HepG2 (cell line): ENCODE data around the gene TMEM167B. TPM values are rescaled to one million over a fixed set of nuclear protein-coding genes. Genes with fewer than 3 reads are reported as not detected.

Source experiments
- ATAC-seq: fragments of 200-7000 bp; cut with Tn5 transposase; 3 replicates; pipeline ENCODE4 v1.9.1; 2020; ENCODE audit warnings: mild to moderate bottlenecking, moderate library complexity
- BruUV-seq: library from RNA; stranded (reverse); fragments of 400-500 nt; replicated peaks from 2 replicates; lab custom pipeline; 2021; lab: Mats Ljungman, UMichigan
- CTCF ChIA-PET: fragments of 300-600 bp; formaldehyde crosslinking; extraction: SDS; loops from one replicate; lab custom pipeline; 2021; ENCODE audit warnings: low total read pairs, inconsistent platforms, low intra/inter-chr PET ratio; lab: Yijun Ruan, JAX
- POLR2A ChIA-PET: fragments of 350-600 bp; sonication (Branson Sonifier 250); formaldehyde crosslinking; loops from one replicate; lab custom pipeline; 2020; ENCODE audit warnings: antibody characterized with exemption, inconsistent platforms; lab: Yijun Ruan, JAX
- DNase-seq: peaks from one replicate; pipeline ENCODE4 v3.0.0-alpha.2; 2015; ENCODE audit warnings: low spot score
- FAIRE-seq: peaks from 3 replicates; lab custom pipeline; 2011; peaks lifted over from hg19 to GRCh38; lab: Jason Lieb, UNC
- H2AFZ ChIP-seq: one replicate; pipeline ENCODE4 v1.6.1; 2011; ENCODE audit warnings: low read length, inconsistent platforms
- H3K27ac ChIP-seq: fragments of 300-600 bp; 3 replicates; pipeline ENCODE4 v1.8.0; 2011; ENCODE audit warnings: mixed run types, mild to moderate bottlenecking, mixed read lengths, low read length, inconsistent platforms; ENCODE audit not compliant: insufficient read depth; ENCODE audit errors: extremely low read length
- H3K27me3 ChIP-seq, 2 experiments: fragments of 200-600 bp in 1 of 2; 2 replicates in 1 of 2; 3 replicates in 1 of 2; pipeline versions ENCODE4 v1.6.0 to v1.8.0; 2011; ENCODE audit warnings: low read length in 2 of 2, mild to moderate bottlenecking in 2 of 2, moderate library complexity in 2 of 2, inconsistent platforms in 1 of 2; ENCODE audit not compliant: insufficient read depth in 2 of 2, control insufficient read depth in 1 of 2
- H3K36me3 ChIP-seq, 2 experiments: fragments of 200-600 bp in 1 of 2; replicated peaks in 1 of 2; 2 replicates in 1 of 2; 3 replicates in 1 of 2; pipeline versions ENCODE4 v1.5.1 to v1.8.0; 2011; ENCODE audit warnings: low read length in 2 of 2, inconsistent platforms in 1 of 2; ENCODE audit not compliant: insufficient read depth in 2 of 2, control insufficient read depth in 1 of 2
- H3K4me1 ChIP-seq: 2 replicates; pipeline ENCODE4 v1.5.1; 2012; ENCODE audit warnings: low read length, inconsistent platforms; ENCODE audit not compliant: insufficient read depth
- H3K4me2 ChIP-seq: 2 replicates; pipeline ENCODE4 v1.6.0; 2011; ENCODE audit warnings: low read depth, low read length, inconsistent platforms
- H3K4me3 ChIP-seq, 3 experiments: fragments of 200-600 bp in 1 of 3; sonication (generic), shearing (Covaris generic) in 1 of 3; replicated peaks in 1 of 3; 2 replicates each; pipeline ENCODE4 v1.5.1; 2011 to 2016; ENCODE audit warnings: low read length in 3 of 3, inconsistent platforms in 2 of 3, low read depth in 2 of 3, mild to moderate bottlenecking in 2 of 3, control low read depth in 1 of 3, mixed read lengths in 1 of 3; ENCODE audit not compliant: insufficient read depth in 1 of 3
- H3K79me2 ChIP-seq: one replicate; pipeline ENCODE4 v1.6.1; 2011; ENCODE audit warnings: low read length, inconsistent platforms; ENCODE audit not compliant: insufficient read depth
- H3K9ac ChIP-seq: 2 replicates; pipeline ENCODE4 v1.6.0; 2011; ENCODE audit warnings: mild to moderate bottlenecking, low read depth, low read length, inconsistent platforms; ENCODE audit not compliant: insufficient read depth
- H3K9me3 ChIP-seq: 2 replicates; pipeline ENCODE4 v1.5.1; 2012; ENCODE audit warnings: mild to moderate bottlenecking, low read length
- H4K20me1 ChIP-seq: 2 replicates; pipeline ENCODE4 v1.6.0; 2011; ENCODE audit warnings: inconsistent platforms, mild to moderate bottlenecking, low read length, moderate library complexity; ENCODE audit not compliant: insufficient read depth
- DPF2 ChIP-seq: sonication (generic); formaldehyde crosslinking; IDR thresholded peaks from 2 replicates; pipeline ENCODE4 v1.4.0; 2020; ENCODE audit warnings: mild to moderate bottlenecking, low read depth, missing genetic modification reagents, borderline replicate concordance
- NCOR1 ChIP-seq: fragments of 200-600 bp; sonication (generic); IDR thresholded peaks from 2 replicates; pipeline ENCODE4 v1.7.0; 2017; ENCODE audit warnings: antibody characterized with exemption, low read length, borderline replicate concordance
- RAD21 ChIP-seq: fragments of 450-650 bp; formaldehyde crosslinking; IDR thresholded peaks from 2 replicates; pipeline ENCODE4 v1.5.0; 2020; ENCODE audit warnings: mild to moderate bottlenecking
- REL ChIP-seq: sonication (generic); formaldehyde crosslinking; conservative IDR thresholded peaks from 2 replicates; pipeline ENCODE4 v1.8.0; 2022; ENCODE audit warnings: mild to moderate bottlenecking, missing genetic modification reagents, moderate library complexity
- TMF1 ChIP-seq: sonication (generic); formaldehyde crosslinking; IDR thresholded peaks from 2 replicates; pipeline ENCODE4 v1.8.1; 2022; ENCODE audit warnings: low read depth, missing genetic modification reagents
- TSC22D2 ChIP-seq: sonication (generic); formaldehyde crosslinking; IDR thresholded peaks from 2 replicates; pipeline ENCODE4 v1.5.1; 2020; ENCODE audit warnings: missing genetic modification reagents, mild to moderate bottlenecking, borderline replicate concordance
- ZNF335 ChIP-seq: sonication (generic); formaldehyde crosslinking; IDR thresholded peaks from 2 replicates; pipeline ENCODE4 v1.4.0; 2020; ENCODE audit warnings: missing genetic modification reagents
- ZNF33B ChIP-seq: sonication (generic); formaldehyde crosslinking; IDR thresholded peaks from 2 replicates; pipeline ENCODE4 v1.5.1; 2020; ENCODE audit warnings: mild to moderate bottlenecking, missing genetic modification reagents
- ZNF615 ChIP-seq: sonication (generic); formaldehyde crosslinking; IDR thresholded peaks from 2 replicates; pipeline ENCODE4 v1.5.0; 2020; ENCODE audit warnings: mild to moderate bottlenecking, missing genetic modification reagents, borderline replicate concordance
- ZNF652 ChIP-seq: IDR thresholded peaks from 2 replicates; pipeline ENCODE4 v1.6.1; 2016; ENCODE audit warnings: low read depth, borderline replicate concordance
- WGBS: methylation state at CpG from one replicate; pipeline ENCODE4 v1.1.6; 2017; ENCODE audit warnings: low lambda C conversion rate; 5-methylcytosine and 5-hydroxymethylcytosine counted together
- in situ Hi-C: cut with HindIII; loops from 2 replicates; pipeline ENCODE4 v1.10.0; 2017; ENCODE audit warnings: low pct_unique_long_range_greater_than_20kb; ENCODE audit not compliant: extremely low pct_ligation_motif_present
- intact Hi-C: fragments of 100-400 bp; cut with micrococcal nuclease; formaldehyde crosslinking; loops from one replicate; pipeline ENCODE4 v1.10.0; 2022; ENCODE audit not compliant: unreplicated experiment
- polyA plus RNA-seq, 8 experiments: library from polyadenylated mRNA; depleted of rRNA in 3 of 8; stranded (reverse) in 7 of 8; unstranded in 1 of 8; fragments of >200 nt; fragmentation: Illumina TruSeq in 4 of 8; extraction: Trizol in 4 of 8; gene quantifications; 2 replicates each; pipeline versions ENCODE4 v1.2.1 to v1.2.3, GENCODE V29; 2011 to 2016; ENCODE audit warnings: low read depth in 4 of 8, missing spikeins in 1 of 8, mixed read lengths in 1 of 8; ENCODE audit not compliant: insufficient read depth in 1 of 8
- total RNA-seq, 5 experiments: library from RNA; depleted of rRNA; stranded (reverse); fragments of >200 nt; fragmentation: Illumina TruSeq; extraction: Trizol; gene quantifications; 2 replicates each; pipeline ENCODE4 v1.2.3, GENCODE V29; 2016; ENCODE audit warnings: low read depth in 1 of 5
- TF ChIP-seq, protein P1 (sequence below): sonication (generic); formaldehyde crosslinking; conservative IDR thresholded peaks from 2 replicates; pipeline ENCODE4 v1.8.1; 2023; ENCODE audit warnings: missing genetic modification reagents
- TF ChIP-seq, protein P2 (sequence below): sonication (generic); formaldehyde crosslinking; IDR thresholded peaks from 2 replicates; pipeline ENCODE4 v1.4.0; 2020; ENCODE audit warnings: mild to moderate bottlenecking, missing genetic modification reagents
- TF ChIP-seq, protein P3 (sequence below): sonication (generic); formaldehyde crosslinking; IDR thresholded peaks from 2 replicates; pipeline ENCODE4 v1.5.1; 2020; ENCODE audit warnings: mild to moderate bottlenecking, missing genetic modification reagents, moderate library complexity

The TMEM167B gene
- total and polyA plus RNA-seq, 2 of the 13 experiments (the other 11 are each of a cell fraction or from before 2014, with no cell fraction given): 9.5 to 22.4 TPM

DNA sequence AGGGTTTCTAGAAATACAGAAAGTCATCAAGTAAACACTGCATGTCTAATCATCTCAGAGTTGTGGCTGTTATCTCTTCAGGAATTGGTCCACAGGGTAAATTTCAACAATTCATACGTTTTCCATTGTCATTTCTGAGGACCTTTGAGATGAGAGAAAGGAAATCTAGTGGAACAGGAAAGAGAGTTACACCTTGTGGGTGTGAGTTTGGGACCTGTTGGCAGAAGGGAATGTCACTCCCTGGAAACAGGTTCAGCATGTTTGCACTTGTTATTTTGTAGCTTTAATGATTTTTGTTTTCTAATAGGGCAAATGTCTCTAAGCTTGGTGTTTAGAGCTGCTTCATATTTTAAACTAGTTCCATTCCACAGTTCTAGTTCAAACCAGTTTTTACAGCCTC, 5.6 kb downstream of the TMEM167B start:
- H3K4me3 ChIP-seq: no peak overlapping the region
- FAIRE-seq (no peak), ATAC-seq (no peak), DNase-seq (no peak)
- no peaks in the 10 kb centered on the region; a peak in 1 of 5 replicates for H3K27me3 ChIP-seq
- no peaks in the 10 kb centered on the region for H4K20me1 ChIP-seq
- no peak overlapping the region for H3K27ac ChIP-seq
- no peak overlapping the region for H3K9ac ChIP-seq
- no TSS peak for BruUV-seq
- in situ Hi-C loops (no loop called here), intact Hi-C loops (loop anchor here (10.0 kb wide), 1 partner anchor 299 kb away; the partner anchor contains the start of gene SORT1)
- H3K4me2 ChIP-seq: no peak overlapping the region
- TF ChIP-seq REL (CRISPR knock-in tag): no peak
- TF ChIP-seq DPF2 (CRISPR knock-in tag): no peak
- TF ChIP-seq TMF1: no peak
- no peak for TF ChIP-seq NCOR1
- no peak for TF ChIP-seq ZNF335 (CRISPR knock-in tag)
- TF ChIP-seq, protein P1, sequence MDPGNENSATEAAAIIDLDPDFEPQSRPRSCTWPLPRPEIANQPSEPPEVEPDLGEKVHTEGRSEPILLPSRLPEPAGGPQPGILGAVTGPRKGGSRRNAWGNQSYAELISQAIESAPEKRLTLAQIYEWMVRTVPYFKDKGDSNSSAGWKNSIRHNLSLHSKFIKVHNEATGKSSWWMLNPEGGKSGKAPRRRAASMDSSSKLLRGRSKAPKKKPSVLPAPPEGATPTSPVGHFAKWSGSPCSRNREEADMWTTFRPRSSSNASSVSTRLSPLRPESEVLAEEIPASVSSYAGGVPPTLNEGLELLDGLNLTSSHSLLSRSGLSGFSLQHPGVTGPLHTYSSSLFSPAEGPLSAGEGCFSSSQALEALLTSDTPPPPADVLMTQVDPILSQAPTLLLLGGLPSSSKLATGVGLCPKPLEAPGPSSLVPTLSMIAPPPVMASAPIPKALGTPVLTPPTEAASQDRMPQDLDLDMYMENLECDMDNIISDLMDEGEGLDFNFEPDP (CRISPR knock-in tag): no peak
- TF ChIP-seq, protein P2, sequence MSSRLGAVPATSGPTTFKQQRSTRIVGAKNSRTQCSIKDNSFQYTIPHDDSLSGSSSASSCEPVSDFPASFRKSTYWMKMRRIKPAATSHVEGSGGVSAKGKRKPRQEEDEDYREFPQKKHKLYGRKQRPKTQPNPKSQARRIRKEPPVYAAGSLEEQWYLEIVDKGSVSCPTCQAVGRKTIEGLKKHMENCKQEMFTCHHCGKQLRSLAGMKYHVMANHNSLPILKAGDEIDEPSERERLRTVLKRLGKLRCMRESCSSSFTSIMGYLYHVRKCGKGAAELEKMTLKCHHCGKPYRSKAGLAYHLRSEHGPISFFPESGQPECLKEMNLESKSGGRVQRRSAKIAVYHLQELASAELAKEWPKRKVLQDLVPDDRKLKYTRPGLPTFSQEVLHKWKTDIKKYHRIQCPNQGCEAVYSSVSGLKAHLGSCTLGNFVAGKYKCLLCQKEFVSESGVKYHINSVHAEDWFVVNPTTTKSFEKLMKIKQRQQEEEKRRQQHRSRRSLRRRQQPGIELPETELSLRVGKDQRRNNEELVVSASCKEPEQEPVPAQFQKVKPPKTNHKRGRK (CRISPR knock-in tag): no peak
- TF ChIP-seq TSC22D2: no peak
- no peak for TF ChIP-seq ZNF615 (CRISPR knock-in tag)
- TF ChIP-seq ZNF652: no peak
- TF ChIP-seq, protein P3, sequence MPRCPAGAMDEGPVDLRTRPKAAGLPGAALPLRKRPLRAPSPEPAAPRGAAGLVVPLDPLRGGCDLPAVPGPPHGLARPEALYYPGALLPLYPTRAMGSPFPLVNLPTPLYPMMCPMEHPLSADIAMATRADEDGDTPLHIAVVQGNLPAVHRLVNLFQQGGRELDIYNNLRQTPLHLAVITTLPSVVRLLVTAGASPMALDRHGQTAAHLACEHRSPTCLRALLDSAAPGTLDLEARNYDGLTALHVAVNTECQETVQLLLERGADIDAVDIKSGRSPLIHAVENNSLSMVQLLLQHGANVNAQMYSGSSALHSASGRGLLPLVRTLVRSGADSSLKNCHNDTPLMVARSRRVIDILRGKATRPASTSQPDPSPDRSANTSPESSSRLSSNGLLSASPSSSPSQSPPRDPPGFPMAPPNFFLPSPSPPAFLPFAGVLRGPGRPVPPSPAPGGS (CRISPR knock-in tag): no peak
- TF ChIP-seq RAD21 (CRISPR knock-in tag): no peak
- no peak for TF ChIP-seq ZNF33B (CRISPR knock-in tag)
- no peaks in the 10 kb centered on the region for H3K9me3 ChIP-seq
- ChIA-PET POLR2A (no interaction called here), CTCF (no interaction called here)
- H3K79me2 ChIP-seq: peaks cover 26% of the 10 kb centered on the region
- peaks cover 2 to 15% of the 10 kb centered on the region in 2 experiments; a peak in 3 of 5 replicates for H3K36me3 ChIP-seq
- peaks cover 15% of the 10 kb centered on the region for H3K4me1 ChIP-seq
- H2AFZ ChIP-seq: no peak overlapping the region
- 81% methylated on average over 1 of the region's 1 CpG for WGBS
